NB4 (cell line): Measurements from ENCODE around the gene SLC22A31.
A peak's percentile ranks its signal among the peaks of the same experiment; 100 is the strongest.

ENCODE experiments used
- DNase-seq: peaks from one replicate; pipeline ENCODE4 v3.0.0; 2010; ENCODE audit warnings: low read depth
- H3K4me3 ChIP-seq: one replicate; pipeline ENCODE4 v1.5.1; 2011; ENCODE audit warnings: mild to moderate bottlenecking, low read depth, low read length, moderate library complexity
- MYC ChIP-seq: IDR thresholded peaks from 2 replicates; pipeline ENCODE4 v1.6.1; 2011; ENCODE audit warnings: low read depth, low read length
- POLR2A ChIP-seq: IDR thresholded peaks from 2 replicates; pipeline ENCODE4 v1.6.1; 2011; ENCODE audit warnings: mild to moderate bottlenecking; ENCODE audit not compliant: insufficient read length; ENCODE audit errors: extremely low read depth
- TF ChIP-seq, protein P1 (sequence below): IDR thresholded peaks from 2 replicates; pipeline ENCODE4 v1.6.1; 2011; ENCODE audit warnings: low read depth, low read length
- TF ChIP-seq, protein P2 (sequence below): IDR thresholded peaks from one replicate; pipeline ENCODE4 v1.5.1; 2012; ENCODE audit warnings: low read depth, low read length

Gene SLC22A31

DNA sequence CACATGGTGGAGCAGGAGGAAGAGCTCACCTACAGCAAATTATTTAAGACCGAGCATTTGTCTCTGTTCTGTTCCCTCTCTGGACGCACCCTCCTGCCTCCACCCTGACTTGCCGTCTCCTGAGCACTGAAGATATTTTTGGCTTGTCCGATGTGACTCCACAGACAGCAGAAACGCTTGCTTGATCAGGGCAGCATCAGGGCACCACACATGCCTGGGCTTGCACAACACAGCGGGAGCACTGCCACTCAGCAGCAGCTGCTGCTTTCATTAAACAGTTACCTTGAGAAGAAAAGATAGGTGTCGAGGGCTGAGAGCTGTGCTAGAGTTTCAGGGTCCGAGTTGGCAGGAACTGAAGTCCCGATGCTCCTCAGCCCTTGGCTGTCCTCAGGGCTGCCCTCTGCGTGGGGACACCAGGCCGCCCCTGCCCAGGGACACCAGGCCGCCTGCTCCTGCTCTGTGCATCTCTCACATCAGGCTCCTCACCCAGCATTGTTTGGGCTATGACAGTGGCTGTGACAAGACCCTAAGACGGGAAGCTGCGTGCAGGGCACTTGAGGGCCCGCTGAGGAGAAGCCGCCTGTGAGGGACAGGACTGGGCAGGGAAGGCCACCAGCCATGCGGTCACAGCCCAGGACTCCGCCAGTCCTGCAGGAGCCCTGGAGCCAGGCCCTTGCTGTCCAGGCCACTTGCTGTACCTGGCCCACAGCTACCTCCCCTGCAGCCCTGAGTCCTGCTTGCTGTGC lies 50.1 kb downstream of the SLC22A31 start:
- no peak for DNase-seq
- H3K4me3 ChIP-seq, result no peak overlapping the region
- TF ChIP-seq, protein P1, sequence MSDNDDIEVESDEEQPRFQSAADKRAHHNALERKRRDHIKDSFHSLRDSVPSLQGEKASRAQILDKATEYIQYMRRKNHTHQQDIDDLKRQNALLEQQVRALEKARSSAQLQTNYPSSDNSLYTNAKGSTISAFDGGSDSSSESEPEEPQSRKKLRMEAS, result no peak
- no peak for TF ChIP-seq POLR2A

DNA sequence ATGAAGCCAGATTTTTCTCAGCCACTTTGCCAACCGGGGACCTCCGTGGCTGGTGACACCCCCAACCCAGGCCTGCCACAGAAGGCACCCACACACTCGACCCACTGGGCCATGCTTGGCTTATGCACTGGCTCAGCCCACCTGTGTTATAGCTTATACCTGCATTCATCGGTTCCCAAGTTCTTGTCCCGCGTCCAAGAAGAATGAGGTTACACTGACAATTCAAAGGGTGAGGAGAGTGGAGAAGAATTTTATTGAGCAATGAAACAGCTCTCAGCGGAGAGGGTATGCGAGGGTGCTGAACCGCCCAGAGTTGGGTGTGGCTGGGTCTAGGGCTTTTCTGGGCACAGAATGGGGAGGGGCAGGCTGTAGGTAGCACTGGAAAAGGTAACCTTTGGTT lies 51.0 kb downstream of the SLC22A31 start:
- no peak overlapping the region for H3K4me3 ChIP-seq
- TF ChIP-seq, protein P1, result no peak
- no peak for TF ChIP-seq POLR2A
- TF ChIP-seq, protein P2, sequence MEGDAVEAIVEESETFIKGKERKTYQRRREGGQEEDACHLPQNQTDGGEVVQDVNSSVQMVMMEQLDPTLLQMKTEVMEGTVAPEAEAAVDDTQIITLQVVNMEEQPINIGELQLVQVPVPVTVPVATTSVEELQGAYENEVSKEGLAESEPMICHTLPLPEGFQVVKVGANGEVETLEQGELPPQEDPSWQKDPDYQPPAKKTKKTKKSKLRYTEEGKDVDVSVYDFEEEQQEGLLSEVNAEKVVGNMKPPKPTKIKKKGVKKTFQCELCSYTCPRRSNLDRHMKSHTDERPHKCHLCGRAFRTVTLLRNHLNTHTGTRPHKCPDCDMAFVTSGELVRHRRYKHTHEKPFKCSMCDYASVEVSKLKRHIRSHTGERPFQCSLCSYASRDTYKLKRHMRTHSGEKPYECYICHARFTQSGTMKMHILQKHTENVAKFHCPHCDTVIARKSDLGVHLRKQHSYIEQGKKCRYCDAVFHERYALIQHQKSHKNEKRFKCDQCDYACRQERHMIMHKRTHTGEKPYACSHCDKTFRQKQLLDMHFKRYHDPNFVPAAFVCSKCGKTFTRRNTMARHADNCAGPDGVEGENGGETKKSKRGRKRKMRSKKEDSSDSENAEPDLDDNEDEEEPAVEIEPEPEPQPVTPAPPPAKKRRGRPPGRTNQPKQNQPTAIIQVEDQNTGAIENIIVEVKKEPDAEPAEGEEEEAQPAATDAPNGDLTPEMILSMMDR, result no peak
- no peak for TF ChIP-seq MYC
- DNase-seq, result peak; percentile 33

DNA sequence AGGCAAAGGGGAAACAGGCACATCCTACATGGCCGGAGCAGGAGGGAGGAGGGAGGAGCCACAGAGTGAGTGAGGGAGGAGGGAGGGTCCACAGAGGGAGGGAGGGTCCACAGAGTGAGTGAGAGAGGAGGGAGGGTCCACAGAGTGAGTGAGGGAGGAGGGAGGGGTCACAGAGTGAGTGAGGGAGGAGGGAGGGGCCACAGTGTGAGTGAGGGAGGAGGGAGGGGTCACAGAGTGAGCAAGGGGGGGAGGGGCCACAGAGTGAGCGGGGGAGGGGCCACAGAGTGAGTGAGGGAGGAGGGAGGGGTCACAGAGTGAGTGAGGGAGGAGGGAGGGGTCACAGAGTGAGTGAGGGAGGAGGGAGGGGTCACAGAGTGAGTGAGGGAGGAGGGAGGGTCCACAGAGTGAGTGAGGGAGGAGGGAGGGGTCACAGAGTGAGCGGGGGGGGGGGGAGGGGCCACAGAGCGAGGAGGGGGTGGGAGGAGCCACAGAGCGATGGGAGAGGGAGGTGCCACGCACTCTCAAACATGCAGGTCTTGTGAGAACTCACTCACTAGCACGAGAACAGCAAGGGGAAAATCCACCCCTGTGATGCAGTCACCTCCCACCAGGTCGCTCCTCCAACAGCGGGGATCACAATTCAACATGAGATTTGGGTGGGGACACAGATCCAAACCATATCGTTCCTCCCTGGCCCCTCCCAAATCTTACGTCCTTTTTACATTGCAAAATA lies 53.1 kb downstream of the SLC22A31 start:
- no peak for DNase-seq
- TF ChIP-seq, protein P2, result no peak
- TF ChIP-seq, protein P1, result no peak
- TF ChIP-seq MYC, result no peak
- no peak overlapping the region for H3K4me3 ChIP-seq

DNA sequence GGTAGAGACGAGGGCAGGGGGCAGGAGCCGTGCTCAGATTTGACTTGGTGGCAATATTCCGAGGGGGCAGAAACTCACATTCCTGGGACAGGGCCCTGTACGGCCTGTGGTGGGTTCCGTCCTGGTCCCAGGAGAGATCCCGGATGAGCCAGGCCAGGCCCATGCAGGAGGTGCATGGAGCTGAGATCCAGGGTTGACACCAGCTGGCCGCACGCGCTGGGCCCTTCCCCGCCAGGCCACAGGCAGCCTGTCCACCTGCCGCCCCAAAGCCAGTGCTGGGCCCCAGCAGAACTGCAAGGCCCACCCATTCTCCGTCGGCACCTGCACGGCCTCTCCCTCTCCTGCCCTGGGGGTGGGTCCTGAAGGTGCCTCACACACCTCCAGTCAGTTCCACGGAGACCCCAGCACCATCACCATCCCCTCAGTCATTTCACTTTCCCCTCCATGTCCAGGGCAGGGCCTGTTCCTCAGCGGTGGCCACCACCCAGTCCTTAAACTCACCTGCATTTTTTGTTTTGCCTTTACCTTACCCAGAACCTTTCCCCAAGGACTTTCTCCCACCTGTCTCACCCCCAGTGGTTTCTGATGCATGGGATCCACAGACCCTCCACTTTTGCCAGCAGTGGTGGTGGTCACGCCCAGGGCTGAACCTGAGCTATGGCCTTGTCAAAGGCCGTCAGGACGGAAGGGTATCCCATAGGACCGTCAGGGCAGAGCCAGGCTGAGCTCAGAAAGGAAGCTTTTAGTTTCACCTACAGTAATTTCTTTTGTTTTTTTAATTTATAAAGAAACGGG lies 53.9 kb downstream of the SLC22A31 start:
- no peak for DNase-seq
- TF ChIP-seq POLR2A (no peak), MYC (no peak)
- TF ChIP-seq, protein P1, result no peak
- TF ChIP-seq, protein P2, result no peak
- H3K4me3 ChIP-seq, result no peak overlapping the region
